ENCODE results near the gene EEFSEC.

- TF ChIP-seq CTCF (conservative IDR thresholded peaks at IDR 0.05; ENCODE audit: low read depth, low read length): no peak
- no peak for TF ChIP-seq EZH2 (IDR thresholded peaks at IDR 0.05; ENCODE audit: low read length, unreplicated experiment)
Measured at GRCh38 chr3:128449111-128449638, 295.9 kb downstream of the EEFSEC start.

Measured in PC-3 (cell line).